ENCODE results near the gene ALDH3B2. TPM values are rescaled to one million over a fixed set of nuclear protein-coding genes. Genes with fewer than 3 reads are reported as not detected.

The ALDH3B2 gene
- total and polyA plus RNA-seq, 2 experiments from 2014 or later, result not detected

DNA sequence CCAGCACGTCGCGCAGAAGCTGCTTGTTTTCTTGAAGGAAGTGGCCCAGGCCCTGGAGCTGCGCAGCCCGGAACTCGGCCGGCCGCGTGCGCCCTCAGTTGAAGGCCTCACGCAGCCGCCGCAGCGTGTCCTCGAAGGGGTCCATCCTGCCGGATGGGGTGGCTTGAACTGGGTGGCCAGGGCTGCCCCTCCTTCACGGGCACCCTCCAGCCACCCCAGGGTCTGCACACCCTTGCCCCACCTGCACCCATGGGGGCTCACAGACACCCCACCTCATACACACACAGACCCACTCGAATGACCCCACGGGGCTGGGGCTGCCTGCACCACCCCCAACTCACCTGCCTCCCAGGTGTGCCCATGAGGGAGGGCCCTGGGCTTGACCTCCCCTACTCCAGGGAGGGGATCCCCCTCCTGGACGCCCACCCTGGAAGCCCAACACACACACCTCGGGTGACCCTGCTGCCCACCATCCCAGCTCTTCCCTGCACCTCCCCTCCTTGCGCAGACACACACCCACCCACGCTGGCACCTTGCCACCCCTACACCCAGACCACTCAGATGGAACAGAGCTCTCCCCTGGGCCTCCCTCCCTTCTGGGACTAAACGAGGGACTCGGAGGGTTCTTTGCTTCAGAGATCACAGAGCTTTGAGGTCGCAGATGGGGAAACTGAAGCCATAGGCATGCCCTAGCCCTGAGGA, 6.8 kb downstream of the ALDH3B2 start:
- TF ChIP-seq, protein P1, sequence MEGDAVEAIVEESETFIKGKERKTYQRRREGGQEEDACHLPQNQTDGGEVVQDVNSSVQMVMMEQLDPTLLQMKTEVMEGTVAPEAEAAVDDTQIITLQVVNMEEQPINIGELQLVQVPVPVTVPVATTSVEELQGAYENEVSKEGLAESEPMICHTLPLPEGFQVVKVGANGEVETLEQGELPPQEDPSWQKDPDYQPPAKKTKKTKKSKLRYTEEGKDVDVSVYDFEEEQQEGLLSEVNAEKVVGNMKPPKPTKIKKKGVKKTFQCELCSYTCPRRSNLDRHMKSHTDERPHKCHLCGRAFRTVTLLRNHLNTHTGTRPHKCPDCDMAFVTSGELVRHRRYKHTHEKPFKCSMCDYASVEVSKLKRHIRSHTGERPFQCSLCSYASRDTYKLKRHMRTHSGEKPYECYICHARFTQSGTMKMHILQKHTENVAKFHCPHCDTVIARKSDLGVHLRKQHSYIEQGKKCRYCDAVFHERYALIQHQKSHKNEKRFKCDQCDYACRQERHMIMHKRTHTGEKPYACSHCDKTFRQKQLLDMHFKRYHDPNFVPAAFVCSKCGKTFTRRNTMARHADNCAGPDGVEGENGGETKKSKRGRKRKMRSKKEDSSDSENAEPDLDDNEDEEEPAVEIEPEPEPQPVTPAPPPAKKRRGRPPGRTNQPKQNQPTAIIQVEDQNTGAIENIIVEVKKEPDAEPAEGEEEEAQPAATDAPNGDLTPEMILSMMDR (IDR thresholded peaks at IDR 0.05; ENCODE audit: low read depth, low read length), result no peak
- Histone ChIP-seq H3K27me3 (no peaks in the 10 kb centered on the region), H3K9me3 (ENCODE audit: low read depth) (no peaks in the 10 kb centered on the region), H3K27ac (no peak overlapping the region), H3K4me1 (ENCODE audit: low read depth) (no peaks in the 10 kb centered on the region), H3K36me3 (no peaks in the 10 kb centered on the region), H3K4me3 (no peak overlapping the region)
- DNase-seq (ENCODE audit: low read depth in 1 of 2, low spot score in 1 of 2), result no peak

DNA sequence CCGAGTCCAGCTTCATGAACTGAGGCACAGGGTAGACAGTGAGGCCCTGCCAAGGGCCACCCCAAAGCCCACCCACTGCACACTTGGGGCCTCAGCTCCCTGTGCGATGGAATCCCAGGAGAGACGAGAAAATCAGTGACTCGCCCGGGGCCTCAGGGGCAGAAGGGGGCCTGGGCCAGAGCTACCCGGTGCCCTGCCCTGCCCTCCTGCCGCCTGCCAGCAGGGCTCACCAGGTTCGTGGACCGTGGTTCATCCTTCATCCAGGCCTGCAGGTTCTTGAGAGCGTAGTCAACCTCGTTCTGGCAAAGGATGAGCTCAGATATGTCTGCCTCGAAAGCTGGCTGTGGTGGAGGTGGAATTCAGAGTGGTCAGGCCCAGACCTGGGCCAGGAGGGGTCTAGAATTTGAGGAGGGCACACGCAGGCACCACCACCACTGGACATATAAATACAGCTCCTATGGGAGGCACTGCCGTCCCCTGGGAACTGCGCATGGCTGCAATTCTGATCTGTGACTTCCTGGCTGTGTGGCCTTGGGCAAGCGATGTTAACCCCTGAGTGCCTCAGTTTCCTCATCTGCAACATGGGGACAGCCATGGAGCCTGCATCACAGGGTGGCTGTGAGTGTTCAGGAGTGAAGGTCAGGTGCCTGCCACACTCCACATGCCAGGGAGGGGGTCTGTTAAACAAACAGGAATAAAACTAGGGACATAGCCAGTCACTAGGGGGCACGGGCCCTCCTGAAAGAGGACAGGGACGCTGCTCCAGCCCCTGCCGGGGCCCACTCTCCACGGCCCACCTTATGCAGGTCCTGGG, 7.5 kb downstream of the ALDH3B2 start:
- H3K9me3 ChIP-seq (ENCODE audit: low read depth), result no peaks in the 10 kb centered on the region
- TF ChIP-seq, protein P1 (IDR thresholded peaks at IDR 0.05; ENCODE audit: low read depth, low read length), result no peak
- no peak overlapping the region for H3K27ac ChIP-seq
- no peaks in the 10 kb centered on the region for H3K4me1 ChIP-seq (ENCODE audit: low read depth)
- H3K36me3 ChIP-seq, result no peaks in the 10 kb centered on the region
- H3K27me3 ChIP-seq, result no peaks in the 10 kb centered on the region
- DNase-seq (ENCODE audit: low read depth in 1 of 2, low spot score in 1 of 2), result no peak
- no peak overlapping the region for H3K4me3 ChIP-seq

DNA sequence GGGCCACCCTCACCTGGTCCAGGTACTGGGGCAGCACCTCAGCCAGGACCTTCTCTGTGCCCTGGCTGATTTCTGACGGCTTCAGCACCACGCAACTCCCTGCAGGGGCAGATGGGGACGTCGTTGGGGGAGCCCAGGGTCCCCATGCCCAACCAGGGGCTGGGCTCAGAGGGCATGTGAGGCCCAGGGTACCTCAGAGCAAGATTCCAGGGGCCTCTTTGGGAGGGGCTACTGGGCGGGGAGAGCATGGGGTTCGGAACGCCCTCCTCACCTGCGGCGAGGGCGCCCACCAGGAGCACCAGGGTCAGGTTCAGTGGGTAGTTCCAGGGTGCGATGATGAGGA, 8.1 kb downstream of the ALDH3B2 start:
- TF ChIP-seq, protein P1 (IDR thresholded peaks at IDR 0.05; ENCODE audit: low read depth, low read length), result no peak
- DNase-seq (ENCODE audit: low read depth in 1 of 2, low spot score in 1 of 2), result no peak
- H3K4me3 ChIP-seq, result no peak overlapping the region
- no peaks in the 10 kb centered on the region for H3K27me3 ChIP-seq
- no peak overlapping the region for H3K27ac ChIP-seq
- H3K36me3 ChIP-seq, result no peaks in the 10 kb centered on the region
- H3K9me3 ChIP-seq (ENCODE audit: low read depth), result no peaks in the 10 kb centered on the region
- H3K4me1 ChIP-seq (ENCODE audit: low read depth), result no peaks in the 10 kb centered on the region

DNA sequence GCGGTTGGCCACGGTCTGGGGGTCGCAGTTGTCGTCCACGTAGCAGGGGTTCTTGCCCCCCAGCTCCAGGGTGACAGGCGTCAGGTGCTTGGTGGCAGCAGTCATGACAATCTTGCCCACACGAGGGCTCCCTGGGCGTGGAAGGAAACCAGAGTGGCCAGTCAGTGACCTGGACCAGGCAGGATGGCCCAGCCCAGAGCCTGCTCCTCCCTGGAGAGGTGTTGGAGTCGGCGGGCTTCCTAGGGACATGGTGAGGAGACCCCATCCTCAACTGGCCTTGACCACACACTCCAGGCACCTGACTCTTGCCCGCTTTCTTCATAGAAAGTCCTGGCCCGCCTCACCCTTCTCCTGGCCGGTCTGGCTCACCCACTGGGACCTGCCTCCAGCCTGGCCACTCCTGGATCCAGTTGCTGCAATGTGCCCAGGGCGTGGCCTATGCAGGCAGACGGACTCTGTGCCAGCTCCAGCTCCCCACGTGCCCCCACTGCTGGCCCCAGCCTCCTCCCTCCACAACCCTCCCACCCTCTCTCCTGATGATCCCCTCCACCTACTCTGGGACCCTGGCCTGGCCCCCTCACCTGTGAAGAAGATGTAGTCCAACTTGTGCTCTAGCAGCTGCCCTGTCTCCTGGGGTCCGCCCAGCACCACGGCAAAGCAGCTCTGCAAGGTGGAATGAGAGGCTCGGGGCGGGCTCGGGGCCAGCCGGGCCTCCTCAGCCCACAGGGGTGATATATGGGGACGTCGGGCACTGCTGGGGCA, 8.7 kb downstream of the ALDH3B2 start:
- no peaks in the 10 kb centered on the region for H3K27me3 ChIP-seq
- H3K4me1 ChIP-seq (ENCODE audit: low read depth), result no peaks in the 10 kb centered on the region
- no peak overlapping the region for H3K27ac ChIP-seq
- H3K4me3 ChIP-seq, result no peak overlapping the region
- no peaks in the 10 kb centered on the region for H3K36me3 ChIP-seq
- peak in 1 of 2 donors; percentile 23 for DNase-seq (ENCODE audit: low read depth in 1 of 2, low spot score in 1 of 2)
- no peaks in the 10 kb centered on the region for H3K9me3 ChIP-seq (ENCODE audit: low read depth)
- TF ChIP-seq, protein P1 (IDR thresholded peaks at IDR 0.05; ENCODE audit: low read depth, low read length), result no peak

DNA sequence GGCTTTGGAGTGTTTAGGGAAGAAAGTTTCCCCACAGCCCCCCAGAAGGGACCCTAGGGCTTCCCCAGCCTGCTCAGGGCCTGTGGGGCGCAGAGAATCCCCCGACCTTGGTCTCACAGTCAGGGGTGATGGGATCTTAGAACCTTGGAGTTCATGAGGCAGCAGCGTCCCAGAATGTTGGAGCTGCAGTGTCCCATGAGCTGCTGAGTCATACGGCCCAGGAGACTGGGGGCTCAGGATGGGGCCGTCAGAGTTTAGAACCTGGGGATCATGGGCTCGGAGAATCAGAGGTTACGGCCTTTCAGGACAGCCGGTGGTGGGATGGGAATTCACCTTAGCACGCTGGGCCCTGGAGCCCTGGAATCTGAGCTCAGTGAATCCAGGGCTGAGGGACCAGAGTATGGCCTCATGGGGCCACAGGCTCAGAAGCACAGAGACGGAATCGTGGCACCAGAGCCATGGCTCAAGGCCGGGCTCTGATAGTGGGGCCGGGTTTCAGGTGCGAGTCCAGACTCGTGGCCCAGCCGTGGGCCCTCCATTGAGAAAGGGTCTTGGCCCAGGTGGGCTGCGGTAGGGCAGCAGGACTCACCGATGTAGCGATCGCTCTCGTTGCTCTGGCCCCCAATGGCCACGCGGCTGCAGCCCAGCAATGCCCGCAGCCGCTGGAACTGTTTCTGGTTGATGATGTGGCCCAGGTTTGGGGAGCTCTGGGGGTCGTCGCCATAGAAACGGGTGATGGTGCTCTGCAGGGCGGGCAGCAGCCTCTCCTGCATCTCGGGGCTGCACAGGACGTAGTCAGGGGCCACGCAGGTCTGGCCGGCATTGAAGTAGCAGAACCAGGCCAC, 9.5 kb downstream of the ALDH3B2 start:
- no peaks in the 10 kb centered on the region for H3K9me3 ChIP-seq (ENCODE audit: low read depth)
- no peak overlapping the region for H3K4me3 ChIP-seq
- H3K27ac ChIP-seq, result no peak overlapping the region
- no peaks in the 10 kb centered on the region for H3K36me3 ChIP-seq
- TF ChIP-seq, protein P1 (IDR thresholded peaks at IDR 0.05; ENCODE audit: low read depth, low read length), result no peak
- no peak for DNase-seq (ENCODE audit: low read depth in 1 of 2, low spot score in 1 of 2)
- no peaks in the 10 kb centered on the region for H3K27me3 ChIP-seq
- H3K4me1 ChIP-seq (ENCODE audit: low read depth), result no peaks in the 10 kb centered on the region

Measured in cardiac muscle cell (in vitro differentiated cells and primary cell).